SU-DHL-6 (cell line): ENCODE measurements around the gene TDRD9.

ENCODE experiments used
- H2AFZ ChIP-seq: fragments of 200-600 bp; sonication (generic); 2 replicates; pipeline ENCODE4 v1.6.1; 2014; ENCODE audit warnings: low read depth, mild to moderate bottlenecking, moderate library complexity, mixed read lengths, antibody characterized with exemption, low read length; ENCODE audit not compliant: severe bottlenecking
- H3F3A ChIP-seq: fragments of 200-600 bp; shearing (Covaris generic); 2 replicates; pipeline ENCODE4 v1.6.0; 2016; ENCODE audit warnings: antibody characterized with exemption, mild to moderate bottlenecking; ENCODE audit not compliant: insufficient read depth
- H3K27ac ChIP-seq: fragments of 200-600 bp; sonication (generic); 2 replicates; pipeline ENCODE4 v1.5.1; 2016; ENCODE audit warnings: low read depth, mild to moderate bottlenecking, low read length, moderate library complexity, mixed read lengths
- H3K27me3 ChIP-seq: fragments of 200-600 bp; sonication (generic), shearing (Covaris generic); 2 replicates; pipeline ENCODE4 v1.6.0; 2014; ENCODE audit warnings: mild to moderate bottlenecking, low read length
- H3K36me3 ChIP-seq: fragments of 200-600 bp; sonication (generic); 2 replicates; pipeline ENCODE4 v1.6.1; 2014; ENCODE audit warnings: mild to moderate bottlenecking, low read length, mixed read lengths
- H3K4me2 ChIP-seq: fragments of 300-600, 200-600 bp; shearing (Covaris generic), sonication (generic); 2 replicates; pipeline ENCODE4 v1.6.0; 2014; ENCODE audit warnings: low read length, low read depth, mild to moderate bottlenecking; ENCODE audit not compliant: poor library complexity, severe bottlenecking
- H3K4me3 ChIP-seq: fragments of 200-600 bp; sonication (generic); 2 replicates; pipeline ENCODE4 v1.5.1; 2014; ENCODE audit warnings: antibody characterized with exemption, low read length, mild to moderate bottlenecking, mixed read lengths; ENCODE audit not compliant: insufficient read depth, poor library complexity, severe bottlenecking
- H3K79me2 ChIP-seq: fragments of 200-600 bp; sonication (generic); 2 replicates; pipeline ENCODE4 v1.6.1; 2014; ENCODE audit warnings: mild to moderate bottlenecking, low read length, moderate library complexity; ENCODE audit not compliant: insufficient read depth
- H3K9ac ChIP-seq: fragments of 200-600 bp; sonication (generic); 2 replicates; pipeline ENCODE4 v1.7.0; 2014; ENCODE audit warnings: mild to moderate bottlenecking, low read length
- H3K9me2 ChIP-seq: fragments of 200-600 bp; sonication (generic); replicated peaks from 2 replicates; pipeline ENCODE4 v1.6.1; 2014; ENCODE audit warnings: low read length; ENCODE audit not compliant: insufficient read depth
- H3K9me3 ChIP-seq: fragments of 200-600 bp; sonication (generic); 2 replicates; pipeline ENCODE4 v1.6.1; 2014; ENCODE audit warnings: low read length, mixed read lengths; ENCODE audit not compliant: insufficient read depth
- H4K20me1 ChIP-seq: fragments of 200-600 bp; sonication (generic); 2 replicates; pipeline ENCODE4 v1.6.1; 2014; ENCODE audit warnings: low read depth, mild to moderate bottlenecking, antibody characterized with exemption, low read length, moderate library complexity, mixed read lengths
- EZH2phosphoT487 ChIP-seq: fragments of 200-600 bp; sonication (generic), shearing (Covaris generic); conservative IDR thresholded peaks from 2 replicates; pipeline ENCODE4 v1.6.1; 2018; ENCODE audit warnings: mild to moderate bottlenecking, antibody characterized with exemption, low read length, moderate library complexity, mixed read lengths
- TF ChIP-seq, protein P1 (sequence below): fragments of 200-600 bp; sonication (generic); IDR thresholded peaks from one replicate; pipeline ENCODE4 v1.5.1; 2017; ENCODE audit warnings: antibody characterized with exemption, mild to moderate bottlenecking, low read length, moderate library complexity; ENCODE audit not compliant: insufficient read depth, poor library complexity, severe bottlenecking

Gene TDRD9

GRCh38 chr14:104062281-104062680 is 134.0 kb downstream of the TDRD9 start:
- H3K4me3 ChIP-seq = no peak overlapping the region
- H4K20me1 ChIP-seq = no peaks in the 10 kb centered on the region
- peaks cover 3% of the 10 kb centered on the region; the same call in 1 of the 2 replicates for H3K27me3 ChIP-seq
- H3K27ac ChIP-seq = no peak overlapping the region
- no peak for TF ChIP-seq EZH2phosphoT487
- TF ChIP-seq, protein P1, sequence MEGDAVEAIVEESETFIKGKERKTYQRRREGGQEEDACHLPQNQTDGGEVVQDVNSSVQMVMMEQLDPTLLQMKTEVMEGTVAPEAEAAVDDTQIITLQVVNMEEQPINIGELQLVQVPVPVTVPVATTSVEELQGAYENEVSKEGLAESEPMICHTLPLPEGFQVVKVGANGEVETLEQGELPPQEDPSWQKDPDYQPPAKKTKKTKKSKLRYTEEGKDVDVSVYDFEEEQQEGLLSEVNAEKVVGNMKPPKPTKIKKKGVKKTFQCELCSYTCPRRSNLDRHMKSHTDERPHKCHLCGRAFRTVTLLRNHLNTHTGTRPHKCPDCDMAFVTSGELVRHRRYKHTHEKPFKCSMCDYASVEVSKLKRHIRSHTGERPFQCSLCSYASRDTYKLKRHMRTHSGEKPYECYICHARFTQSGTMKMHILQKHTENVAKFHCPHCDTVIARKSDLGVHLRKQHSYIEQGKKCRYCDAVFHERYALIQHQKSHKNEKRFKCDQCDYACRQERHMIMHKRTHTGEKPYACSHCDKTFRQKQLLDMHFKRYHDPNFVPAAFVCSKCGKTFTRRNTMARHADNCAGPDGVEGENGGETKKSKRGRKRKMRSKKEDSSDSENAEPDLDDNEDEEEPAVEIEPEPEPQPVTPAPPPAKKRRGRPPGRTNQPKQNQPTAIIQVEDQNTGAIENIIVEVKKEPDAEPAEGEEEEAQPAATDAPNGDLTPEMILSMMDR = no peak
- H3F3A ChIP-seq = no peaks in the 10 kb centered on the region
- no peak overlapping the region for H3K9ac ChIP-seq
- H3K79me2 ChIP-seq = no peaks in the 10 kb centered on the region
- H3K4me2 ChIP-seq = no peak overlapping the region
- H2AFZ ChIP-seq = no peak overlapping the region
- H3K9me3 ChIP-seq = peaks cover 6% of the 10 kb centered on the region; the same call in 1 of the 2 replicates
- H3K36me3 ChIP-seq = no peaks in the 10 kb centered on the region
- no peaks in the 10 kb centered on the region for H3K9me2 ChIP-seq

DNA sequence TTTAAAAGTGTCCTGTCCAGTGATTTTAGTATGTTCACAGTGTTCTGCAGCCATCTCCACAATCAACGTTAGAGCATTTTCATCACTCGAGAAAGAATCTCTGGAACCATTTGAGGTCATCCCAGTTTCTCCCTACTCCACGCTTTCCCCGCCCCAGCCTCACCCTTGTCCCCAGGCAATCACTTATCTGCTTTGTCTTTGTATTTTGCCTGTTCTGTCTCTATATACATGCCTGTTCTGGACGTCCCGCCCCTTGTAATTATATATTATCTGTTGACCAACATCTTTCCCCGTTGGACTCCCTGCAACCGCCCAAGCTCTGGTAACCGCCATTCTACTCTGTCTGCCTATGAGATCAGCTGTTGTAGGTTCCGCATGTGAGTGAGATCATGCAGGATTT is 135.7 kb downstream of the TDRD9 start:
- no peaks in the 10 kb centered on the region for H4K20me1 ChIP-seq
- no peak overlapping the region for H2AFZ ChIP-seq
- H3F3A ChIP-seq = no peaks in the 10 kb centered on the region
- no peaks in the 10 kb centered on the region for H3K27me3 ChIP-seq
- no peaks in the 10 kb centered on the region for H3K9me2 ChIP-seq
- H3K36me3 ChIP-seq = no peaks in the 10 kb centered on the region
- H3K4me3 ChIP-seq = no peak overlapping the region
- peaks cover 10% of the 10 kb centered on the region; the same call in 1 of the 2 replicates for H3K9me3 ChIP-seq
- no peak overlapping the region for H3K4me2 ChIP-seq
- H3K79me2 ChIP-seq = no peaks in the 10 kb centered on the region
- no peak overlapping the region for H3K27ac ChIP-seq
- no peak for TF ChIP-seq EZH2phosphoT487
- TF ChIP-seq, protein P1 = no peak
- H3K9ac ChIP-seq = no peak overlapping the region

DNA sequence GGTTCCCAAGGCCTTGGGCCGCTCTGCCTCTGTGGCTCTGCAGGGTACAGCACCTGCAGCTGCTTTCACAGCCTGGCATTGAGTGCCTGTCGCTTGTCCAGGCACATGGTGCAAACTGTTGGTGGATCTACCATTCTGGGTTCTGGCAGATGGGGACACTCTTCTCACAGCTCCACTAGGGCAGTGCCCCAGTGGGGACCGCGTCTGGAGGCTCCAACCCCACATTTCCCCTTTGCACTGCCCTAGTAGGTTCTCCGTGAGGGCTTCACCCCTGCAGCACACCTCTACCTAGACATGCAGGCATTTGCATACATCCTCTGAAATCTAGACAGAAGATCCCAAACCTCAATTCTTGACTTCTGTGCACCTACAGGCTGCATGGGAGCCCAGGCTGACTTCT is 138.0 kb downstream of the TDRD9 start:
- no peak overlapping the region for H3K4me2 ChIP-seq
- no peaks in the 10 kb centered on the region for H4K20me1 ChIP-seq
- H3K36me3 ChIP-seq = no peaks in the 10 kb centered on the region
- H3K4me3 ChIP-seq = no peak overlapping the region
- no peaks in the 10 kb centered on the region for H3K9me2 ChIP-seq
- no peaks in the 10 kb centered on the region for H3K27me3 ChIP-seq
- H2AFZ ChIP-seq = no peak overlapping the region
- no peak overlapping the region for H3K27ac ChIP-seq
- TF ChIP-seq, protein P1 = no peak
- no peak for TF ChIP-seq EZH2phosphoT487
- no peaks in the 10 kb centered on the region for H3K79me2 ChIP-seq
- H3K9ac ChIP-seq = no peak overlapping the region
- H3K9me3 ChIP-seq = peaks cover 10% of the 10 kb centered on the region; the same call in 1 of the 2 replicates
- H3F3A ChIP-seq = no peaks in the 10 kb centered on the region
